ENCODE data around the gene PRSS36.

DNA sequence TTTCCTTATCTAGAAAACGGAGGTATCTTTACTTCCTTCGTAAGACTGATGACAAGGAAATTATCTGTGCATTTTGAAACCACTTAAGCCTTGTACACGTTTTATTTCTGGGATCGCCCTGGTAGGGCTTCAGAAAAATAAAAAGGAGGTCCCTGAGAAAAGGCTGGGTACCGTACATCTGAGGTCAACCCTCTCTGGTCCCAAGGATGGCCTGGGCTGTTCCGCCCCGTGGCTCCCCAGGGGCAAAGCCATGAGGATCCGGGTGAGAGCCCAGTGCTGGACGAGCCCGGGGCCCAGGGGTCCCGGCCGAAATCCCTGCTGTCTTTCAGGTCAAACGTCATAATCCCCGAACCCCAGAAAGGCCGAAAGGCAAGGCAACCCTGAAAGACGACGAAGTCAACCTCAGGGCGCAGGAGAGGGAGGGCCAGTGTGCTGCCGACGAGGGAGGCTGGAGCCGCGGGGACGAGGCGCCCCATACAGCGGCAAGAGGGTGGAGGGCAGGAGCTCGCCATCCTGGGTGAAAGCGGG lies 29.4 kb upstream of the PRSS36 start:
- TF ChIP-seq, protein P1, sequence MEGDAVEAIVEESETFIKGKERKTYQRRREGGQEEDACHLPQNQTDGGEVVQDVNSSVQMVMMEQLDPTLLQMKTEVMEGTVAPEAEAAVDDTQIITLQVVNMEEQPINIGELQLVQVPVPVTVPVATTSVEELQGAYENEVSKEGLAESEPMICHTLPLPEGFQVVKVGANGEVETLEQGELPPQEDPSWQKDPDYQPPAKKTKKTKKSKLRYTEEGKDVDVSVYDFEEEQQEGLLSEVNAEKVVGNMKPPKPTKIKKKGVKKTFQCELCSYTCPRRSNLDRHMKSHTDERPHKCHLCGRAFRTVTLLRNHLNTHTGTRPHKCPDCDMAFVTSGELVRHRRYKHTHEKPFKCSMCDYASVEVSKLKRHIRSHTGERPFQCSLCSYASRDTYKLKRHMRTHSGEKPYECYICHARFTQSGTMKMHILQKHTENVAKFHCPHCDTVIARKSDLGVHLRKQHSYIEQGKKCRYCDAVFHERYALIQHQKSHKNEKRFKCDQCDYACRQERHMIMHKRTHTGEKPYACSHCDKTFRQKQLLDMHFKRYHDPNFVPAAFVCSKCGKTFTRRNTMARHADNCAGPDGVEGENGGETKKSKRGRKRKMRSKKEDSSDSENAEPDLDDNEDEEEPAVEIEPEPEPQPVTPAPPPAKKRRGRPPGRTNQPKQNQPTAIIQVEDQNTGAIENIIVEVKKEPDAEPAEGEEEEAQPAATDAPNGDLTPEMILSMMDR (IDR thresholded peaks at IDR 0.05; ENCODE audit: insufficient read depth, low read length, poor library complexity, severe bottlenecking) = no peak
- TF ChIP-seq EZH2phosphoT487 (conservative IDR thresholded peaks at IDR 0.05; ENCODE audit: low read length) = no peak
